ENCODE results near the gene TMEM164.

TMEM164 gene

GRCh38 chrX:110037178-110037577 is 34.3 kb downstream of the TMEM164 start:
- Histone ChIP-seq H2BK15ac (replicated peaks; ENCODE audit: low read depth) (no peak overlapping the region), H3K79me2 (ENCODE audit: control insufficient read depth, insufficient read depth, low read length) (no peaks in the 10 kb centered on the region), H3K27ac (ENCODE audit: low read depth, low read length) (no peak overlapping the region), H3K36me3 (ENCODE audit: control insufficient read depth, insufficient read depth, low read length) (no peaks in the 10 kb centered on the region), H3K79me1 (ENCODE audit: low read length) (no peaks in the 10 kb centered on the region), H3K23ac (ENCODE audit: low read length) (no peak overlapping the region), H4K8ac (ENCODE audit: low read depth, low read length) (no peak overlapping the region), H3K4me1 (ENCODE audit: control insufficient read depth, low read depth, low read length) (no peaks in the 10 kb centered on the region), H2BK5ac (ENCODE audit: low read length) (no peak overlapping the region), H3K4me3 (ENCODE audit: low read length) (no peak overlapping the region), H3K4me2 (ENCODE audit: low read length) (no peak overlapping the region), H3K27me3 (ENCODE audit: insufficient read depth, low read length, poor library complexity) (no peaks in the 10 kb centered on the region), H3K18ac (ENCODE audit: low read length) (no peak overlapping the region), H4K5ac (ENCODE audit: low read length) (no peak overlapping the region), H3K4ac (ENCODE audit: low read depth, low read length) (no peak overlapping the region), H3K9ac (ENCODE audit: low read length) (no peak overlapping the region), H3K56ac (ENCODE audit: low read length) (no peak overlapping the region), H2BK120ac (ENCODE audit: low read depth, low read length) (no peak overlapping the region), H2AK5ac (ENCODE audit: low read length) (no peak overlapping the region)
- WGBS (ENCODE audit: extremely low coverage, insufficient coverage, low lambda C conversion rate), result no CpG with 5 or more reads among the region's 2 CpGs
- no peak for DNase-seq

- no peaks in the 10 kb centered on the region for H3K4me1 ChIP-seq (ENCODE audit: control insufficient read depth, low read depth, low read length)
- no peak for DNase-seq
- no peak overlapping the region for H3K18ac ChIP-seq (ENCODE audit: low read length)
- no peak overlapping the region for H3K9ac ChIP-seq (ENCODE audit: low read length)
- H4K5ac ChIP-seq (ENCODE audit: low read length), result no peak overlapping the region
- H2AK5ac ChIP-seq (ENCODE audit: low read length), result no peak overlapping the region
- H3K4ac ChIP-seq (ENCODE audit: low read depth, low read length), result no peak overlapping the region
- H3K27ac ChIP-seq (ENCODE audit: low read depth, low read length), result no peak overlapping the region
- no peaks in the 10 kb centered on the region for H3K79me2 ChIP-seq (ENCODE audit: control insufficient read depth, insufficient read depth, low read length)
- no peak overlapping the region for H3K23ac ChIP-seq (ENCODE audit: low read length)
- H3K27me3 ChIP-seq (ENCODE audit: insufficient read depth, low read length, poor library complexity), result no peaks in the 10 kb centered on the region
- H3K56ac ChIP-seq (ENCODE audit: low read length), result no peak overlapping the region
- no peak overlapping the region for H2BK120ac ChIP-seq (ENCODE audit: low read depth, low read length)
- no peaks in the 10 kb centered on the region for H3K79me1 ChIP-seq (ENCODE audit: low read length)
- H2BK5ac ChIP-seq (ENCODE audit: low read length), result no peak overlapping the region
- no peak overlapping the region for H3K4me3 ChIP-seq (ENCODE audit: low read length)
- no peak overlapping the region for H3K4me2 ChIP-seq (ENCODE audit: low read length)
- H4K8ac ChIP-seq (ENCODE audit: low read depth, low read length), result no peak overlapping the region
- no peak overlapping the region for H2BK15ac ChIP-seq (replicated peaks; ENCODE audit: low read depth)
- no peaks in the 10 kb centered on the region for H3K36me3 ChIP-seq (ENCODE audit: control insufficient read depth, insufficient read depth, low read length)
Observed at GRCh38 chrX:110038900-110039299, 36.0 kb downstream of the TMEM164 start.

GRCh38 chrX:110041980-110042379 is 39.1 kb downstream of the TMEM164 start:
- Histone ChIP-seq H3K18ac (ENCODE audit: low read length) (no peak overlapping the region), H3K23ac (ENCODE audit: low read length) (no peak overlapping the region), H2BK120ac (ENCODE audit: low read depth, low read length) (no peak overlapping the region), H3K79me2 (ENCODE audit: control insufficient read depth, insufficient read depth, low read length) (no peaks in the 10 kb centered on the region), H3K27ac (ENCODE audit: low read depth, low read length) (no peak overlapping the region), H3K4me3 (ENCODE audit: low read length) (no peak overlapping the region), H3K9ac (ENCODE audit: low read length) (no peak overlapping the region), H3K79me1 (ENCODE audit: low read length) (no peaks in the 10 kb centered on the region), H3K36me3 (ENCODE audit: control insufficient read depth, insufficient read depth, low read length) (no peaks in the 10 kb centered on the region), H3K27me3 (ENCODE audit: insufficient read depth, low read length, poor library complexity) (no peaks in the 10 kb centered on the region), H4K8ac (ENCODE audit: low read depth, low read length) (no peak overlapping the region), H3K56ac (ENCODE audit: low read length) (no peak overlapping the region), H2BK5ac (ENCODE audit: low read length) (no peak overlapping the region), H2AK5ac (ENCODE audit: low read length) (no peak overlapping the region), H3K4ac (ENCODE audit: low read depth, low read length) (no peak overlapping the region), H4K5ac (ENCODE audit: low read length) (no peak overlapping the region), H3K4me1 (ENCODE audit: control insufficient read depth, low read depth, low read length) (no peaks in the 10 kb centered on the region), H2BK15ac (replicated peaks; ENCODE audit: low read depth) (no peak overlapping the region), H3K4me2 (ENCODE audit: low read length) (no peak overlapping the region)
- WGBS (ENCODE audit: extremely low coverage, insufficient coverage, low lambda C conversion rate), result no CpG with 5 or more reads among the region's 2 CpGs
- no peak for DNase-seq

DNA sequence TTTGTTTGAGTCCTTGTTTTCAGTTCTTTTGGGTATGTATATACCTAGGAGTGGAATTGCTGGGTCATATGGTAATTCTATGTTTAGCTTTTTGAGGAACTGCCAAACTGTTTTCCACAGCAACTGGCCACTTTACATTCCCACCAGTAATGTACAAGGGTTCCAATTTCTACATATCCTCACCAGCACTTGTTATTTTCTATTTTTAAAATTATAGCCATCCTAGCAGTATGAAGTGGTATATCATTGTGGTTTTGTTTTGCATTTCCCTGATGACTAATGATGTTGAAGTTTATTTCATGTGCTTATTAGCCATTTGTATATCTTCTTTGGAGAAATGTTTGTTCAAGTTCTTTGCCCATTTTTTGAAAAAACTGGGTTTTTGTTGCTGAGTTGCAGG is 39.6 kb downstream of the TMEM164 start:
- Histone ChIP-seq H2BK120ac (ENCODE audit: low read depth, low read length) (no peak overlapping the region), H3K9ac (ENCODE audit: low read length) (no peak overlapping the region), H4K8ac (ENCODE audit: low read depth, low read length) (no peak overlapping the region), H3K4me1 (ENCODE audit: control insufficient read depth, low read depth, low read length) (no peaks in the 10 kb centered on the region), H3K4ac (ENCODE audit: low read depth, low read length) (no peak overlapping the region), H3K23ac (ENCODE audit: low read length) (no peak overlapping the region), H4K5ac (ENCODE audit: low read length) (no peak overlapping the region), H3K4me3 (ENCODE audit: low read length) (no peak overlapping the region), H3K79me1 (ENCODE audit: low read length) (no peaks in the 10 kb centered on the region), H2BK15ac (replicated peaks; ENCODE audit: low read depth) (no peak overlapping the region), H3K79me2 (ENCODE audit: control insufficient read depth, insufficient read depth, low read length) (no peaks in the 10 kb centered on the region), H2BK5ac (ENCODE audit: low read length) (no peak overlapping the region), H3K56ac (ENCODE audit: low read length) (no peak overlapping the region), H2AK5ac (ENCODE audit: low read length) (no peak overlapping the region), H3K36me3 (ENCODE audit: control insufficient read depth, insufficient read depth, low read length) (no peaks in the 10 kb centered on the region), H3K27me3 (ENCODE audit: insufficient read depth, low read length, poor library complexity) (no peaks in the 10 kb centered on the region), H3K4me2 (ENCODE audit: low read length) (no peak overlapping the region), H3K27ac (ENCODE audit: low read depth, low read length) (no peak overlapping the region), H3K18ac (ENCODE audit: low read length) (no peak overlapping the region)
- no peak for DNase-seq

DNA sequence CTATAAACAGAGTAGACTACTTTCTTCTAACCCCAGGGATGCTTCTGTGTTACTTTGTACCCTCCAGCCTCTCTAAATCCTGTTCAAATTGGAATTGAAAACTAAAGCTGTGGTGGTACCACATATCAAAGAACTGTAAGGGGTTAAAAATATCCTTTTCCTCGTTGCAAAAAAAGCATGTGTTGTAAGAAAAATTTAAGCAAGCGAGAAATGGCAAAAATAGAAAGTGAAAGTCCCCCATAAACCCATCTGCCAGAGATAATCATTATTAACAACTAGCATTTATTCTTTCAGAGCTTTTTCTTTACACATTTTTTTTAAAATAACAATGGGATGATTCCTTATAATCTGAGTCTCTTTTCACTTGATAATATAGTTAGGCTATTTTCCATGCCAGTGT is 40.6 kb downstream of the TMEM164 start:
- DNase-seq, result no peak
- no peak overlapping the region for H2BK15ac ChIP-seq (replicated peaks; ENCODE audit: low read depth)
- H3K4me3 ChIP-seq (ENCODE audit: low read length), result no peak overlapping the region
- no peaks in the 10 kb centered on the region for H3K36me3 ChIP-seq (ENCODE audit: control insufficient read depth, insufficient read depth, low read length)
- no peak overlapping the region for H3K9ac ChIP-seq (ENCODE audit: low read length)
- H4K5ac ChIP-seq (ENCODE audit: low read length), result no peak overlapping the region
- H3K23ac ChIP-seq (ENCODE audit: low read length), result no peak overlapping the region
- no peak overlapping the region for H2BK5ac ChIP-seq (ENCODE audit: low read length)
- no peaks in the 10 kb centered on the region for H3K79me1 ChIP-seq (ENCODE audit: low read length)
- no peak overlapping the region for H4K8ac ChIP-seq (ENCODE audit: low read depth, low read length)
- no peak overlapping the region for H3K18ac ChIP-seq (ENCODE audit: low read length)
- H3K79me2 ChIP-seq (ENCODE audit: control insufficient read depth, insufficient read depth, low read length), result no peaks in the 10 kb centered on the region
- H2AK5ac ChIP-seq (ENCODE audit: low read length), result no peak overlapping the region
- no peak overlapping the region for H3K56ac ChIP-seq (ENCODE audit: low read length)
- H3K4ac ChIP-seq (ENCODE audit: low read depth, low read length), result no peak overlapping the region
- no peak overlapping the region for H3K4me2 ChIP-seq (ENCODE audit: low read length)
- no CpG with 5 or more reads among the region's 2 CpGs for WGBS (ENCODE audit: extremely low coverage, insufficient coverage, low lambda C conversion rate)
- no peaks in the 10 kb centered on the region for H3K27me3 ChIP-seq (ENCODE audit: insufficient read depth, low read length, poor library complexity)
- no peak overlapping the region for H3K27ac ChIP-seq (ENCODE audit: low read depth, low read length)
- no peaks in the 10 kb centered on the region for H3K4me1 ChIP-seq (ENCODE audit: control insufficient read depth, low read depth, low read length)
- H2BK120ac ChIP-seq (ENCODE audit: low read depth, low read length), result no peak overlapping the region

GRCh38 chrX:110044346-110045249 is 41.7 kb downstream of the TMEM164 start:
- no peak overlapping the region for H3K23ac ChIP-seq (ENCODE audit: low read length)
- peak; percentile 45 for DNase-seq
- H3K79me1 ChIP-seq (ENCODE audit: low read length), result no peaks in the 10 kb centered on the region
- no peak overlapping the region for H3K56ac ChIP-seq (ENCODE audit: low read length)
- no peak overlapping the region for H2AK5ac ChIP-seq (ENCODE audit: low read length)
- H3K27me3 ChIP-seq (ENCODE audit: insufficient read depth, low read length, poor library complexity), result no peaks in the 10 kb centered on the region
- no peaks in the 10 kb centered on the region for H3K36me3 ChIP-seq (ENCODE audit: control insufficient read depth, insufficient read depth, low read length)
- H3K4me2 ChIP-seq (ENCODE audit: low read length), result no peak overlapping the region
- no peaks in the 10 kb centered on the region for H3K4me1 ChIP-seq (ENCODE audit: control insufficient read depth, low read depth, low read length)
- H3K4ac ChIP-seq (ENCODE audit: low read depth, low read length), result no peak overlapping the region
- H3K4me3 ChIP-seq (ENCODE audit: low read length), result no peak overlapping the region
- H4K5ac ChIP-seq (ENCODE audit: low read length), result no peak overlapping the region
- no peaks in the 10 kb centered on the region for H3K79me2 ChIP-seq (ENCODE audit: control insufficient read depth, insufficient read depth, low read length)
- WGBS (ENCODE audit: extremely low coverage, insufficient coverage, low lambda C conversion rate), result no CpG with 5 or more reads among the region's 4 CpGs
- H2BK5ac ChIP-seq (ENCODE audit: low read length), result no peak overlapping the region
- H2BK15ac ChIP-seq (replicated peaks; ENCODE audit: low read depth), result no peak overlapping the region
- H3K27ac ChIP-seq (ENCODE audit: low read depth, low read length), result no peak overlapping the region
- H4K8ac ChIP-seq (ENCODE audit: low read depth, low read length), result no peak overlapping the region
- no peak overlapping the region for H2BK120ac ChIP-seq (ENCODE audit: low read depth, low read length)
- H3K18ac ChIP-seq (ENCODE audit: low read length), result no peak overlapping the region
- H3K9ac ChIP-seq (ENCODE audit: low read length), result no peak overlapping the region
